OCI-LY1 (cell line): Measurements from ENCODE around the gene BTBD17.

Experiments
- H2AFZ ChIP-seq: fragments of 200-600 bp; sonication (generic), shearing (Covaris generic); 2 replicates; pipeline ENCODE4 v1.6.0; 2014; ENCODE audit warnings: antibody characterized with exemption, mild to moderate bottlenecking, low read length
- H3F3A ChIP-seq: fragments of 200-600 bp; sonication (generic), shearing (Covaris generic); 2 replicates; pipeline ENCODE4 v1.6.0; 2014; ENCODE audit warnings: mild to moderate bottlenecking, antibody characterized with exemption, low read length, moderate library complexity; ENCODE audit not compliant: insufficient read depth
- H3K27ac ChIP-seq: fragments of 200-600 bp; sonication (generic); 2 replicates; pipeline ENCODE4 v1.5.1; 2014; ENCODE audit warnings: low read length, mixed run types, mild to moderate bottlenecking, low read depth; ENCODE audit not compliant: poor library complexity, severe bottlenecking
- H3K27me3 ChIP-seq: fragments of 200-600 bp; sonication (generic); 2 replicates; pipeline ENCODE4 v1.6.0; 2014; ENCODE audit warnings: antibody characterized with exemption, mild to moderate bottlenecking, low read length, moderate library complexity; ENCODE audit not compliant: insufficient read depth
- H3K36me3 ChIP-seq: fragments of 200-600 bp; sonication (generic); 2 replicates; pipeline ENCODE4 v1.6.1; 2014; ENCODE audit warnings: mild to moderate bottlenecking, antibody characterized with exemption, low read length, moderate library complexity, mixed read lengths; ENCODE audit not compliant: insufficient read depth
- H3K4me1 ChIP-seq: fragments of 200-600 bp; sonication (generic); 2 replicates; pipeline ENCODE4 v1.5.1; 2014; ENCODE audit warnings: mild to moderate bottlenecking, low read length, moderate library complexity; ENCODE audit not compliant: insufficient read depth, severe bottlenecking
- H3K4me2 ChIP-seq: fragments of 200-600 bp; sonication (generic), shearing (Covaris generic); 2 replicates; pipeline ENCODE4 v1.6.1; 2014; ENCODE audit warnings: low read length
- H3K4me3 ChIP-seq: fragments of 200-600 bp; sonication (generic); 2 replicates; pipeline ENCODE4 v1.5.1; 2014; ENCODE audit warnings: low read length, low read depth, mild to moderate bottlenecking, mixed read lengths; ENCODE audit not compliant: poor library complexity, severe bottlenecking
- H3K79me2 ChIP-seq: fragments of 200-600 bp; shearing (Covaris generic); 2 replicates; pipeline ENCODE4 v1.6.1; 2016; ENCODE audit warnings: mixed run types, low read length, mixed read lengths; ENCODE audit not compliant: insufficient read depth
- H3K9ac ChIP-seq: fragments of 200-600 bp; sonication (generic), shearing (Covaris generic); 2 replicates; pipeline ENCODE4 v1.6.1; 2014; ENCODE audit warnings: mild to moderate bottlenecking, low read length, mixed read lengths
- H3K9me2 ChIP-seq: fragments of 200-600 bp; sonication (generic), shearing (Covaris generic); 2 replicates; pipeline ENCODE4 v1.6.1; 2014; ENCODE audit warnings: low read depth, mild to moderate bottlenecking, low read length, mixed read lengths
- H3K9me3 ChIP-seq: fragments of 200-600 bp; shearing (Covaris generic); 2 replicates; pipeline ENCODE4 v1.6.1; 2014; ENCODE audit warnings: low read length, mixed read lengths
- H4K20me1 ChIP-seq: fragments of 200-600 bp; sonication (generic), shearing (Covaris generic); 2 replicates; pipeline ENCODE4 v1.6.0; 2016; ENCODE audit warnings: mild to moderate bottlenecking, low read length; ENCODE audit not compliant: insufficient read depth
- CTCF ChIP-seq: fragments of 200-600 bp; sonication (generic), shearing (Covaris generic); IDR thresholded peaks from 2 replicates; pipeline ENCODE4 v1.5.1; 2017; ENCODE audit warnings: mild to moderate bottlenecking, antibody characterized with exemption, low read length, moderate library complexity, mixed read lengths
- EZH2 ChIP-seq: fragments of 200-600 bp; sonication (generic), shearing (Covaris generic); IDR thresholded peaks from 2 replicates; pipeline ENCODE4 v1.8.0; 2017; ENCODE audit warnings: borderline replicate concordance, mixed run types, mild to moderate bottlenecking, antibody characterized with exemption, low read length, moderate library complexity, mixed read lengths

Gene BTBD17

GRCh38 chr17:74325376-74325742 is 36.3 kb downstream of the BTBD17 start:
- Histone ChIP-seq H3K4me3 (no peak overlapping the region), H2AFZ (no peak overlapping the region), H3K9me2 (no peaks in the 10 kb centered on the region), H3K27ac (no peak overlapping the region), H3K9ac (no peak overlapping the region), H3K79me2 (no peaks in the 10 kb centered on the region), H3K9me3 (no peaks in the 10 kb centered on the region), H3K36me3 (no peaks in the 10 kb centered on the region), H3F3A (no peaks in the 10 kb centered on the region), H3K4me1 (no peaks in the 10 kb centered on the region), H4K20me1 (no peaks in the 10 kb centered on the region), H3K27me3 (peaks cover 4% of the 10 kb centered on the region; the same call in 1 of the 2 replicates), H3K4me2 (no peak overlapping the region)
- TF ChIP-seq EZH2 = no peak
- TF ChIP-seq CTCF = no peak

GRCh38 chr17:74324521-74324920 is 37.1 kb downstream of the BTBD17 start:
- Histone ChIP-seq H3K36me3 (no peaks in the 10 kb centered on the region), H3K79me2 (no peaks in the 10 kb centered on the region), H3K27ac (no peak overlapping the region), H4K20me1 (no peaks in the 10 kb centered on the region), H3K4me2 (no peak overlapping the region), H3K4me3 (no peak overlapping the region), H3F3A (no peaks in the 10 kb centered on the region), H3K27me3 (peaks cover 4% of the 10 kb centered on the region; the same call in 1 of the 2 replicates), H3K9ac (no peak overlapping the region), H3K4me1 (no peaks in the 10 kb centered on the region), H3K9me2 (no peaks in the 10 kb centered on the region), H2AFZ (no peak overlapping the region), H3K9me3 (no peaks in the 10 kb centered on the region)
- TF ChIP-seq CTCF (no peak), EZH2 (no peak)

- Histone ChIP-seq H3K36me3 (no peaks in the 10 kb centered on the region), H3F3A (no peaks in the 10 kb centered on the region), H3K4me2 (no peak overlapping the region), H3K79me2 (no peaks in the 10 kb centered on the region), H3K9me2 (no peaks in the 10 kb centered on the region), H3K9ac (no peak overlapping the region), H4K20me1 (no peaks in the 10 kb centered on the region), H3K4me3 (no peak overlapping the region), H2AFZ (no peak overlapping the region), H3K27ac (no peak overlapping the region), H3K4me1 (no peaks in the 10 kb centered on the region), H3K27me3 (peaks cover 10% of the 10 kb centered on the region; the same call in 1 of the 2 replicates), H3K9me3 (no peaks in the 10 kb centered on the region)
- TF ChIP-seq EZH2 (no peak), CTCF (no peak)
Observed at GRCh38 chr17:74318391-74318790, 43.3 kb downstream of the BTBD17 start.
